ENCODE measurements around the gene NUDT3.

NUDT3 gene

GRCh38 chr6:34317882-34318498 lies 74.5 kb downstream of the NUDT3 start:
- ChIA-PET POLR2A (no interaction called here), CTCF (no interaction called here)
- TF ChIP-seq LEF1 (IDR thresholded peaks at IDR 0.05; ENCODE audit: borderline replicate concordance) (no peak), ZNF384 (IDR thresholded peaks at IDR 0.05) (no peak)
- no peak for DNase-seq (ENCODE audit: extremely low spot score)

GRCh38 chr6:34317172-34317477 lies 75.3 kb downstream of the NUDT3 start:
- CTCF ChIA-PET, result no interaction called here
- DNase-seq (ENCODE audit: extremely low spot score), result no peak
- no peak for TF ChIP-seq CTBP1 (IDR thresholded peaks at IDR 0.05; ENCODE audit: borderline replicate concordance)
- POLR2A ChIA-PET, result interaction anchor here (0.8 kb wide), 1 partner anchor 17 kb away, joined by 3 read pairs; no protein-coding TSS in a partner anchor

GRCh38 chr6:34316431-34317171 lies 75.9 kb downstream of the NUDT3 start:
- CTCF ChIA-PET, result no interaction called here
- no peak for DNase-seq (ENCODE audit: extremely low spot score)
- POLR2A ChIA-PET, result interaction anchor here (0.8 kb wide), 1 partner anchor 17 kb away, joined by 3 read pairs; no protein-coding TSS in a partner anchor
- TF ChIP-seq FOXM1 (IDR thresholded peaks at IDR 0.05; ENCODE audit: borderline replicate concordance), result no peak
- peak; percentile 48 for TF ChIP-seq PKNOX1 (IDR thresholded peaks at IDR 0.05)

- ChIA-PET POLR2A (no interaction called here), CTCF (interaction anchor here (0.7 kb wide), 1 partner anchor 67 kb away, joined by 3 read pairs; the partner anchor contains the start of gene SMIM29)
- TF ChIP-seq SUZ12 (IDR thresholded peaks at IDR 0.05), result no peak
- peak; percentile 25; the same call in 1 of the 2 replicates for TF ChIP-seq PKNOX1 (IDR thresholded peaks at IDR 0.05)
- TF ChIP-seq ELF4 (IDR thresholded peaks at IDR 0.05), result no peak
- no peak for DNase-seq (ENCODE audit: extremely low spot score)
These were observed 76.7 kb downstream of the NUDT3 start for GRCh38 chr6:34315780-34316179.

- no peak for DNase-seq (ENCODE audit: extremely low spot score)
- no peak for TF ChIP-seq ELF4 (IDR thresholded peaks at IDR 0.05)
- TF ChIP-seq TARDBP (IDR thresholded peaks at IDR 0.05), result no peak
- no peak for TF ChIP-seq FOXM1 (IDR thresholded peaks at IDR 0.05; ENCODE audit: borderline replicate concordance)
- TF ChIP-seq L3MBTL2 (conservative IDR thresholded peaks at IDR 0.05), result no peak
- TF ChIP-seq LEF1 (IDR thresholded peaks at IDR 0.05; ENCODE audit: borderline replicate concordance), result no peak
- no peak for TF ChIP-seq ZNF384 (IDR thresholded peaks at IDR 0.05)
- TF ChIP-seq SP1 (IDR thresholded peaks at IDR 0.05), result no peak
- CTCF ChIA-PET, result interaction anchor here (0.7 kb wide), 1 partner anchor 66 kb away, joined by 3 read pairs; the partner anchor contains the start of gene SMIM29
- POLR2A ChIA-PET, result no interaction called here
These were observed 77.2 kb downstream of the NUDT3 start for GRCh38 chr6:34315256-34315655.

GRCh38 chr6:34312259-34312658 lies 80.2 kb downstream of the NUDT3 start:
- TF ChIP-seq ELF4 (IDR thresholded peaks at IDR 0.05) (no peak), HDGF (IDR thresholded peaks at IDR 0.05; ENCODE audit: borderline replicate concordance) (no peak), SP1 (IDR thresholded peaks at IDR 0.05) (no peak), FOXA1 (IDR thresholded peaks at IDR 0.05) (no peak), TARDBP (IDR thresholded peaks at IDR 0.05) (no peak), BHLHE40 (IDR thresholded peaks at IDR 0.05; ENCODE audit: borderline replicate concordance) (no peak), L3MBTL2 (conservative IDR thresholded peaks at IDR 0.05) (no peak), LEF1 (IDR thresholded peaks at IDR 0.05; ENCODE audit: borderline replicate concordance) (no peak), ARNT (IDR thresholded peaks at IDR 0.05) (no peak), SUZ12 (IDR thresholded peaks at IDR 0.05) (no peak), NFRKB (IDR thresholded peaks at IDR 0.05) (no peak), FOXK2 (IDR thresholded peaks at IDR 0.05) (no peak), ZNF384 (IDR thresholded peaks at IDR 0.05) (no peak), PKNOX1 (IDR thresholded peaks at IDR 0.05) (no peak), FOXM1 (IDR thresholded peaks at IDR 0.05; ENCODE audit: borderline replicate concordance) (no peak), CTBP1 (IDR thresholded peaks at IDR 0.05; ENCODE audit: borderline replicate concordance) (no peak)
- DNase-seq (ENCODE audit: extremely low spot score), result no peak
- CTCF ChIA-PET, result no interaction called here
- POLR2A ChIA-PET, result no interaction called here

GRCh38 chr6:34310817-34311216 lies 81.7 kb downstream of the NUDT3 start:
- TF ChIP-seq CTBP1 (IDR thresholded peaks at IDR 0.05; ENCODE audit: borderline replicate concordance) (no peak), BHLHE40 (IDR thresholded peaks at IDR 0.05; ENCODE audit: borderline replicate concordance) (no peak), LEF1 (IDR thresholded peaks at IDR 0.05; ENCODE audit: borderline replicate concordance) (no peak), HDGF (IDR thresholded peaks at IDR 0.05; ENCODE audit: borderline replicate concordance) (no peak), TARDBP (IDR thresholded peaks at IDR 0.05) (no peak), SUZ12 (IDR thresholded peaks at IDR 0.05) (no peak), SP1 (IDR thresholded peaks at IDR 0.05) (no peak), FOXM1 (IDR thresholded peaks at IDR 0.05; ENCODE audit: borderline replicate concordance) (no peak), PKNOX1 (IDR thresholded peaks at IDR 0.05) (no peak), ELF4 (IDR thresholded peaks at IDR 0.05) (no peak), L3MBTL2 (conservative IDR thresholded peaks at IDR 0.05) (no peak), FOXK2 (IDR thresholded peaks at IDR 0.05) (no peak), ARNT (IDR thresholded peaks at IDR 0.05) (no peak), NFRKB (IDR thresholded peaks at IDR 0.05) (no peak), FOXA1 (IDR thresholded peaks at IDR 0.05) (no peak), ZNF384 (IDR thresholded peaks at IDR 0.05) (no peak)
- DNase-seq (ENCODE audit: extremely low spot score), result no peak
- ChIA-PET POLR2A (no interaction called here), CTCF (interaction anchor here (0.6 kb wide), 1 partner anchor 44 kb away, joined by 3 read pairs; no protein-coding TSS in a partner anchor)

All from HEK293T (cell line).